Measurements from ENCODE around the gene PARD3B.

DNA sequence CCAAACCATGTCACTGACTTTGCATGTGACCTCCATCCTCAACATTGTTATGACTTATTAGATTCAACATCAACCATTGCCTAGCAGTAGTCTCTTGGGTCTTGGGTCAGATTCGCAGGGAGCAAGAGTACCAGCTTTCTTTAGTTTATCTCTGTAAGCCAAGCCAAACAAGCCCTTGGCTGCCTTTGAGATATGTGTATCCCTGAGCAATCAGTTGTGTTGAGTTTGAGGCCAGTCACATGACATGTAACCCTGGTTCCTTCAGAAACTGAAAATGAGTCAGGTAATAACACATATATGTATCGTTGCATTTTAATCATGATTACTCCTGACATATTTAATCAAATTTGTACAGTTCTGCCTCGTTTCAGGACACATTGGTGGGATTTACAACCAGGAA, 173.3 kb downstream of the PARD3B start:
- TF ChIP-seq POLR2A (IDR thresholded peaks at IDR 0.05; ENCODE audit: low read length) (no peak), GATA1 (IDR thresholded peaks at IDR 0.05; ENCODE audit: low read depth, low read length) (no peak)

All from erythroblast (primary cell).